GM19438 (cell line): ENCODE measurements around the gene TUBGCP2.
"Not testable (repeated sequence)": the region's sequence is repeated elsewhere in the genome, so short reads cannot be mapped to it uniquely, and the experiment has no call there.

Source experiments
- ATAC-seq: cut with Tn5 transposase; IDR thresholded peaks from one replicate; pipeline ENCODE4 v1.9.1; 2021; ENCODE audit warnings: low read depth; ENCODE audit not compliant: unreplicated experiment

TUBGCP2 gene

DNA sequence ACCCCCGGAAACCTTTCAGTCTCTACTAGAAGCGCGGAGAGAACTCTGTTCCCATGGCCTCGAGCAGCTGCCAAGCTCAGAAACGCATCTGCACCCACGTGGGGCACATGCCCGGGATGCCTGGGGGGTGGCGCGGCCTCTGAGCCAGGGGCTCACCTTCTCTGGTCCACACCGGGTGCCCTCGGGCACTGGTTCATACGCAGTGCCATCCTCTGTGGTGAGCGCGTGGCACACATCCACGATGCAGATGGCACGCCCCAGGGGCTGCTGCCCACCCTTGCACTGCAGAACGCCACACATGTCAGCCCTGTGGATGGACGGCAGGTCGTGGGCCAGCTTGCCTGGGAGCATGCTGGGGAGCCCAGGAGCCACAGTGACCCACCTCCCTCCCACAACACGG, 38.5 kb downstream of the TUBGCP2 start:
- no peak for ATAC-seq

DNA sequence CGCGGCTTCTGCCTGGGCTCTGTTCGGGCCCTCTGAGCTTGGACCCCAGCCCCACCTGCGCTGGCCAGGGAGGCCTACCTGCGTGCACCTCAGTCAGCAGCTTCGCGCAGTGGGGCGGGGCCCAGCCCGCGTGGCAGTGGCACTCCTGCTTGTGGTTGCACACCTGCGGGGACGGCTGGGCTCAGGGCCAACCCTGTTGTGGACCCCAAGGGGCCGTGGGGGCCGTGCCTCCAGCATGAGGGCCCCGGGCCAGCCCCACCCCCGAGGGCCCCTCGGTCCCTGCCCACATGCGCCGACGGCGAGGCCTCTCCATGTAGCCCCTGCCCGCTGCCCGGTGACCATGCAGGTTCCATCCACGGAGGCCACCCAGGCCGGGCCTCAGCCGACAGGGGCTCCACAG, 39.3 kb downstream of the TUBGCP2 start:
- no peak for ATAC-seq

DNA sequence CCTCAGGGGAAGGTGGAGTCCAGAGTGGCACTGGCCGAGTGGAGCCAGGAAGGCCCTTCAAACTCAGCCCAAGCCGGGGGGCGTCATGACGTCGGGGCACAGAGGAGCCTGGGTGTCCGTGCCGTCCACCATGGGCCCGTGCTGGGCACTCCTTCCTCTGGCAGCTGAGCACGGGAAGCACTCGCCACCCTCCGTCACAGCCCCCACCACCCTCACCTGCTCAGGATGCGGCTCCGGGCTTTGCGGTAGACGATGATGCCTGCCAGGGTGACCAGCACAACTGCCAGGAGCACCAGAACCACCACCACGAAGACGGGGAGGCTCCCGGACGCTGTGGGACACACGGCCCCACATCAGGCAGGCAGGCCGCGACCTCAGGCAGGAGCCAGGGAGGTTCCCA, 40.1 kb downstream of the TUBGCP2 start:
- no peak for ATAC-seq

DNA sequence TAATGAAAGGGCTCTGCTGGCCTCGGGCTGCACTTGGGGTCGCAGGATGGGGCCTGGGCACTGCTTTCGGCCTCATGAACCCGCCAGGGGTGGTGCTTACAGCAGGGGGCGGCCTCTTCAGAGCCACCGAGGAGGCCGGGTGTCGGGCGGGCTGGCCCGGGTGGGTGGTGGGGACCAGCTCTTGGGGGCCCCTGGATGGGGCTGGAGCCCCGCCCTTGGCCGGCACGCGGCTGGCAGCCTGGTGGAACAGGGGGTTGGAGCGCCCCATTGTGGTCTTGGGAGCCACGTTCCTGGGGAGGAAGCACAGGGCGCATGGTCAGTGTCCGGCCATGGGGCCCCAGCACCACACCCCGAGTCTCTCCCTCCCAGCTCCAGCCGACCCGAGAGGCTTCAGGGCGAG, 40.8 kb downstream of the TUBGCP2 start:
- no peak for ATAC-seq

DNA sequence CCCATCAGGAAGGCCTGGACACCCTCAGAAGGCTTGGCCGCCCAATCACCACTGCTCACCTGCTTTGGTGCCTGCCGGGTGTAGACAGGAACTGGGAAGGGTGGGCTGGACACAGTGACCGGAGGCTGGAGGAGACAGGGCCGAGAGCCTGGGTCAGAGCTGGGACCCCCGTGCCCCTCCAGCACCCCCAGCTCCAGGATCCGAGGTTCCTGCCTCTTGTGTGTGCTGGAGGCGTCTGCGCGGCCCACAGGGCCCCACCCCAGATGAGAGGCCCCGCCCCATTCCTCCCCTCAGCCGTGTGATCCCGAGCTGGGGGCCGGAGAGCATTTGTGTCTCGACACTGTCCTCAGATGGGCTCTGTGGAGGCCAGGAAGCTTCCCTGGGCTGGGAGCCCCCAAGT, 41.4 kb downstream of the TUBGCP2 start:
- ATAC-seq = no peak

DNA sequence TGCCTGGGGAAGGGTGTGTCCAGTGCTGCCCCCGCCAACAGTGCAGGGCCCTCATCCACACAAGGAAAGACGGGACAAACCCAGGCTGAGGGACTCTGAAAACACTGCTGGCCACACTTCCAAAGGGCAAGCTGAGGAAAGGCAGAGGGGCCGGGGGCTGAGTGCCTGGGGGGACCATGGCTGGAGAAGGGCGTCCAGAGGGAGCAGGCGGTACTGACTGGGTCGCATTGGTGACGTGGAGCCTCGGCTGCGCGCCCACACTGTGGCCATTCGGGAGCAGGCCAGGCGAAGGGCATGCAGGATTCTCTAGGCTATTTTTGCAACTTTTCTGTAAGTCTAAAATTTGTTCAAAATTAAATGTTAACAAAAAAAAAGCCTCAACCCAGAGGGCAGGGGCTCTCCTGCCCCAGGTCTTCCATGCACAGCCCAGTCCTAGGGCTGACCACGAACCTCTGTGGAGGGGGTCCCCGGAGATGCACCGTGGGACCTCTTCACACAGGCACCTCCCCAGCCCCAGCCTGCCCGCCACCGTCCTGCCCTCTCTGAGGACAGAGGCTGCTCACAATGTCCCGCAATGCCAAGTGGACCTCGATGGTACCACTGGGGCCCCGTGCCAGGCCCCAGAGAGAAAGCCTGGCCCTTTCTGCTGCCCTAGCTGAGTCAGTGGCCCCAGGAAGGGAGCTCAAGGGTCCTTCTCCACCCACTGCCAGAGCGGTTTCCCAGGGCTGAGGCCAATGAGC, 42.4 kb downstream of the TUBGCP2 start:
- no peak for ATAC-seq

DNA sequence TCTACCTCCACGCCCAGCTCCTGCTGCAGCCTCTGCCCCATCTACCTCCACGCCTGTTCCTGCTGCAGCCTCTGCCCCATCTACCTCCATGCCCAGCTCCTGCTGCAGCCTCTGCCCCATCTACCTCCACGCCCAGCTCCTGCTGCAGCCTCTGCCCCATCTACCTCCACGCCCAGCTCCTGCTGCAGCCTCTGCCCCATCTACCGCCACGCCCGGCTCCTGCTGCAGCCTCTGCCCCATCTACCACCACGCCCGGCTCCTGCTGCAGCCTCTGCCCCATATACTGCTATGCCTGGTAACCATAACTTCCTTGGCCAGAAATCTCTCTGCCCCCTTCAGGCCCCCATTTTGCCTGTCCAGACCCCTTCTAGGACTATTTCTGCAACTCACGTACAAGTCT, 43.6 kb downstream of the TUBGCP2 start:
- ATAC-seq = not testable (repeated sequence)

DNA sequence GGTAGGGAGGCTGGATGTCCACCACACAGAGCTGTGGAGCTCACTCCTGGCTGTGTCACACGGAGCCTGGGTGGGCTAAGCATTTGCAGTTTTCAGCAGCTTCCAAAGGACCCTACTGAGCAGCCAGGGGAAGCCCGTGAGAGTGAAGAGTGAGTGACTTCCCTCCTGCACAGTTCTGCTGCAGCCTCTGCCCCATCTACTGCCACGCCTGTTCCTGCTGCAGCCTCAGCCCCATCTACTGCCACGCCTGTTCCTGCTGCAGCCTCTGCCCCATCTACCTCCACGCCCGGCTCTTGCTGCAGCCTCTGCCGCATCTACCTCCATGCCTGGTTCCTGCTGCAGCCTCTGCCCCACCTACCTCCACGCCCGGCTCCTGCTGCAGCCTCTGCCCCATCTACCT, 44.2 kb downstream of the TUBGCP2 start:
- no peak for ATAC-seq

DNA sequence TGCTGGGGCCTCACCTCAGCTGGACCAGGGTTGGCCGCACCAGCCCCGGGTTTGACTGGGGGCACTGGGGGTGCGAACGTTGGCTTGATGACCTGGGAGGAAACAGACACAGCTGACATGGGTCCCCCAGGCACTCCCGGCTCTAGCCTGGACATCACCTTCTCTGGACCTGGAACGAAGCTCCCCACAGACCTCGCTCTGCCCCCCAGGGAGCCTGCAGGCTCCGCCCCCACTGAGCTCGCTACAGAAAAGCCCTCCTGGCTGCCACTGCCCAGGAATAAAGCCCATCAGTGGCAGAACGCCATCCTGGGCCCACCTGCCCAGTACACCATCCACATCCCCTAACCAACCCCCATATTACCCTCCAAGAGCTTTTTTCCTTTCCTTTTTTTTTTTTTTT, 45.0 kb downstream of the TUBGCP2 start:
- no peak for ATAC-seq

DNA sequence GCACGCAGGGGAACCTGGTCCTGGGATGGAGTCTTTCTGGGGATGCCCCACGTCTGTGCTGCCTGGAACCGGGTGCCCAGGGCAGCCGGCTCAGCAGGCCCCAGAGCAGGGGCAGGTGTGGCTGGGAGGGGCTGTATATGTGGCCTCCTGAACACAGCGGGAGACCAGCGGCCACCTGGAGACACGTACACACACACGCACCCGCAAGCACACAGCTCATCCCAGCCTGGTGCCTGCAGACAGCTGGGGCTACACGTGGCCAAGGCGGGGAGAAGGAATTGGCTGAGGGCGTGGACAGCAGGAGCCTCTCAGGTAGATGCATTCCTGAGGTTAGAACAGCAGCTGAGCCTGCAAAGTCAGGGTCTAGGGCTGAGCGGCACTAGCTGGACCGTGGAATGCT, 46.0 kb downstream of the TUBGCP2 start:
- no peak for ATAC-seq

DNA sequence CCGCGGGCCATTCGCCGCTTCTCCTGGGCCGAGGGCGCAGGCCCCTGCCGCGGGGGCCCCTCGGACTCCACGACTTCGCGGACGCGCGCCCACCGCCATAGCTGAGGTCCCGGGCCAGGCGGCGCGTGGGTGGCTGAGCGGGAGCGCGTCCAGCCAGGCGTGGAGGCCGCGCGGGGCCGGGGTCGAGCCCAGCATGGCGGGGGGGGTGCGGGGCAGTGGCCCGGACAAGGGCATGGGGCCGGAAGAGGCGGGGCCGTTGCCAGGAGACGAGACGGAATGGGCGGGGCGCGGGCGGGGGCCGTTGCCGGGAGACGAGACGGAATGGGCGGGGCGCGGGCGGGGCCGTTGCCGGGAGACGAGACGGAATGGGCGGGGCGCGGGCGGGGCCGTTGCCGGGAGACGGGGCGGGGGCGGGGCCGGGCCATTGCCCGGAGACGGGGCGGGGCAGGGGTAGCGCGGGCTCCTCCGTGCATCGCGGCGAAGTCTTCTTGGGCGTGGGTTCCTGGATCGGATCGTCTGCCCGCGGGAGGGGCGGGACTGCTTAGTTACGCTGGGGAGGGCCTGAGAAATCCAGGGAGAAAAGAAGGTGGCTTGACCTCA, 46.8 kb downstream of the TUBGCP2 start:
- peak; percentile 46 for ATAC-seq

DNA sequence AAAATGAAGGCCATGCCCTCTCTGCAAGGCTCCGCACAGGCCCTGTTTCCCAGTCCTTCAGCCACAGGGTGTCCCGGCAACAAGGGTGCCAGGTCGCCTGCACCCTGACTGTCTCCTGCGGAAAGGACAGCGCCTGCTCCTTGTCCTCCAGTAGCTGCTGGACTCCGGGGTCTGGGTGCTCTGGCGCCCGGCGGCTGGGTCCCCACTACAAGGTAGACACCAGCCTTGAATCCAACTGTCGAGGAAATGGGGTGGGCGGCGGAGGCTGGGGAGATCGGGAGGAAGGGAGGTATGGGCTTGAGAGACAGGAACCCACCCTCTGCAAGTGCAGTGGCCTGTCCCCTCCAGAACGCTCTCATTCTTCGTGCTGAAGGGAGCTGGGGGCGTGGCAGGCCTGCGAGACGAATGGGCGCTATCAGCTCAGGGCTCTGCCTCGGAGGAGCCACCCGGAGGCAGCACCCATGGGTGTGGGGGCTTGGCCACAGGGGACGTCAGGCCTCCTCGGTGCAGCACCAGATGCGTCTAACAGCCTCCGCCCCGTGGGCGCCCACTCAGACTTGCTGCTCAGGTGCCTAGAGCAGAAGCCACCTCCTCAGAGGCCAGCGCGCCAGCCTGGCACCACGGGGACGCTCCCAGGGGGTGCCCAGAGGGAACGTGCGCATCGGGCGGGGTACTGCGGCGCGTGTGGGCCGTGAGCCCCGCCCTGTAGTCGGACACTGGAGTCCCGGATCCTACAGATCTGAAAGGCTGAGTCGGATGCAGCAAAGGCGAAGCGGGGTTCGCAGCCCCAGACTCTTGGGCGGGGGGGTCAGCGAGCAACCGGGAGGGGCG, 47.6 kb downstream of the TUBGCP2 start:
- peak; percentile 41 for ATAC-seq

DNA sequence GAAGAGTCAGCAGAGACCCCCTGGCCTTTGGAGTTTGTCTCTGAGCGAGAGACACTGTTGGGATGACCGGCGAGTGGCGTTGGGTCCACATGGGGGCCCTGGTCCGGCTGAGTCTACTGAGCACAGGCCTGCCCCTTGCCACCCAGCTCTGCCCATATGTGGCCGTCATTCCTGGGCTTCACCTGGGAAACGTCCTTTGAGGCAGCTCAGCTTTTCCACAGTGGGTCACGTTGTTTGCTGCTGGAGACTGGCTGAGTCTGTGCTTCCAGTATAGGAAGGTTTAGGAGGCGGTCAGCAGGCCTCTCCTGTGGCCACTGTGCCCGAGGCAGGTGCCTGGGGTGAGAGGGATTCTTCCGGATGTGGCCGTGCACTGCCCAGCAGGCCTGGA, 49.1 kb downstream of the TUBGCP2 start:
- ATAC-seq = no peak

DNA sequence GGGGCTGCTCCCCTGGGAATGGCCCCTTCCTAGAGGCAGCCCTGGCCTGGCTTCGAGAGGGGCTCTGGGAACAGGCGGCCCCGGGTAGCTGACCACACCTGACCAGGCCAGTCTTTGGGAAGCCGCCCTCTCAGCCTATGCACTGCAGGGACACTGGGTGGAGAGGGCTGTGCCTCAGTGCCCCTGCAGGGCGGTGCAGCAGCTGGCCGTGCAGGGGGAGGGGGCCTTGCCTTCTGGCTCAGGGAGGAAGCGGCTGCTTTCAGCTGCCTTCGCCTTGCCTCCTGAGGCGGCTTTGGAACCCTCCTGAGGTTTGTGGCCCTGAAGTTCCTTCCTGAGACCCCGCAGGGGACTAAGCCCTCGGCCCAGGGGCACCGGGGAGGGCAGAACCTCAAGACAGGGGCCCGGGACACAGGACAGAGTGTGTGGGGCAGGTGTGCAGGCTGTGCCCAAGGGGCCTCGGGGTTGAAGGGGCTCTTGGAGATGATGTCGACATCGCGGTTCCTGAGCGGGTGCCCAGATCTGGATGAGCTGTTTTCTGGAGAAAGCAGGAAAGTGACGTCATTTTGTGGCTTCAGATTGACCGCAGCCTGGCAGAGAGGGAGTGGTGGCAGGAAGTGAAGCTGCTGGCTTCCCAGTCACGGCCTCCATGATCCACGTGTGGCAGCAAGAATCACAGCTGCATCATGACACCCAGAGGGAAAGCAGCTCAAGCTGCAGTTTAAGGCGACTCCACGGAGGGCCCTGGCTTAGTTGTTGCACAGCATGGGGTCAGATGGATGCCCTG, 49.7 kb downstream of the TUBGCP2 start:
- no peak for ATAC-seq

DNA sequence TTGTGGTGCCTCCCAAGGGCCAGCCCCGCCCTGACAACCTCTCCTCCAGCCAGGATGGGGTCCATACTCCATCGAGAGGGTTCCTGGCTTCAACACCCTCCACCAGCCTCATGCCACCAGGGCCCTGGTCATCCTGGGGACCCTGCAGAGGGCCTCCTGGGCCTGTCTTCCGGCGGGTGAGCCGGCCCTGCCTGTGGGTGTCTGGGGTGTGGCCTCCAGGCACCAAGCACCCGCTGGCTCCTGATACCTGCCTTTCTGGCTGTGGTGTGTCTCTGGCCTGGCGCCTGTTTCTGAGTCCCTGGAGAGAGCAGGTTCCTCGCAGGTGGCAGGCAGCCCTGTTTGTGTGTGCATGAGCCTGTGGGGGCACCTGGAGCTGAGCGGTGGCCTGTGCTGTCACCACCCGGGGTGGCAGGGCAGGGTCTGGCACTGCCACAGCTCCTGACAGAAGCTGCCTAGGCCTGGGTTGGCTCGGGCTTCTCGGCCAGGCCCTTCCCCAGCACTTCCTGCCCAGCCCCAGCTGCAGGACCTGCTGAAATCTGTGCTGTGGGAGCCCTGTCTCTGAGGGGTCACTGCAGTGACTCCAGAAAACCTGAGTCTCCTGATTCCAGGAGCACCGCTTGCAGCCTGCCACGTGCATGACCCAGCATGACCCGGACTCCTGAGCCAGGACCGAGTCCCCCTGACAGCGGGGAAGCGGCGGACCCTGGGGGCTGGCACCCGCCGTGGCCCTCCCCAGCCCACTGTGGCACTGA, 50.4 kb downstream of the TUBGCP2 start:
- peak; percentile 24 for ATAC-seq

DNA sequence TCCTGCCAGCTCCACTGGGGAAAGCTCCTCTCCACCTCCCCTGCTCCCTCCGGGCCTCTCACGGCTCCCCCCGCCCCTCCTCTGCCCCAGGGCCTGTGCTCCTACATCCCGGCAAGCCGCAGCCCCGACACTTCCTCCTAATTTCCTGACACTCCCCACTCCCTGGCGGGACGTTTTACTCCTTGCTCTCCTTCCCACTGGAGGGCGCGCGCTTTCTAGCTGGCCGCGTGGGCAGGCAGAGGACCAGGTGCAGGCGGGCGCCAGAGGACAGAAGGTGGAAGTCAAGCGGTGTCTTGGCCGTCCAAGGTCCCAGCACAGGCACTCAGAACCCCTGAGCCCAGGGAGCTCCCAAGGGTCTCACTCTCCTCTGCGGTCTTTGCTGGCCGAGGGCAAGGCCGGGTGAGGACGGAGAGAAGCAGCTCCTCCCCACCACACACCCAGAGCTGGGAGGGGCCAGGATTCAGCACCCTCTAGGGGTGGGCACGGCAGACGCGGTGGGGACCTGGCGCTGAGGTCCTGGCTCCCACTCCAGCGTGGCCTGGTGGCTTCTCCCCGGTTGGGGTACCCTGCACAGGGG, 51.1 kb downstream of the TUBGCP2 start:
- ATAC-seq = peak; percentile 9

DNA sequence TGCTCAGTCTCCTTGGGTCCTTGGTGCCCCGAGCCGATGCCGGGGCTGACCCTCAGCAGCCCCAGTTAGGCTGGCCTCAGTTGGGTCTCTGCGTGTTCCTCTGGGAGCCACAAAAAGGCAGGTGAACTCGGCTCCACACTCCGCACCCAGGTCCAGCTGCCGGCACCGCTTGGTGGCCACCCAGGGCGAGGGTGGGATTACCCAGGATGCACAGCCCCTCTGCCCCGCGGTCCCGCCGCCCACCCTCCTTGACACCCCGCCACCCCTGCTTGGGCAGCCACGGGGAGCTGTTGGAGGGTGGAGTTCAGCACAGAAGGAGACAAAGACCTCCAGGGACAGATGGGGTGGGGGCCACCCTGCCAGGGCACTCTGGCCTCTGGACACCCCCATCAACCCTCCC, 53.3 kb downstream of the TUBGCP2 start:
- ATAC-seq = no peak

DNA sequence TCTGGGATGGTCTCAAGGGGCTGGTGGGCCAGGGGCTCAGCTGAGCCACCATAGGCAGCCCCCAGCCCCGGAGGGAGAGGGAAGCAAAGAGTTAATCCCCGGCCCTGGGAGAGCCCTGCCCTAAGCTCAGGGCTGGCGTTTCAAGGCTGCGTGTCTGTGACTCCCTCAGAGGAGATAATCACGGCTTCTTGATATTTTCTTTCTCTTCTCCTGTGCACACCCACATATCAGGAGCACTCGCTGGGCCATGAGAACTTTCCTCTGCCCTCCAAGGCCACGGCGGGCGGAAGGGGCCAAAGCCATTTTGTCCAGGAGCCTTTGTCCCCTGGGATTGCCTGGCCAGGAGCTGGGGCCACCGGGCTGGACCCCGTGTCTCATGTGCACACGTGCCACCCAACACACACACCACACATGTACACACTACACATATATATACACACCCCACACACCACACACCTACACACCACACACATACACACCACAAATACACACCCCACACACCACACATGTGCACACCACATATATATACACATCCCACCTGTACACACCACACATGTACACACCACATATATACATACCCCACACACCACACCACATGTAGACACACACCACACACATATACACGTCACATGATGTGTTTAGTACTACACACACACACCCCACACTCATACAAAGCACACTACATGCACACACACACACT, 54.1 kb downstream of the TUBGCP2 start:
- no peak for ATAC-seq

DNA sequence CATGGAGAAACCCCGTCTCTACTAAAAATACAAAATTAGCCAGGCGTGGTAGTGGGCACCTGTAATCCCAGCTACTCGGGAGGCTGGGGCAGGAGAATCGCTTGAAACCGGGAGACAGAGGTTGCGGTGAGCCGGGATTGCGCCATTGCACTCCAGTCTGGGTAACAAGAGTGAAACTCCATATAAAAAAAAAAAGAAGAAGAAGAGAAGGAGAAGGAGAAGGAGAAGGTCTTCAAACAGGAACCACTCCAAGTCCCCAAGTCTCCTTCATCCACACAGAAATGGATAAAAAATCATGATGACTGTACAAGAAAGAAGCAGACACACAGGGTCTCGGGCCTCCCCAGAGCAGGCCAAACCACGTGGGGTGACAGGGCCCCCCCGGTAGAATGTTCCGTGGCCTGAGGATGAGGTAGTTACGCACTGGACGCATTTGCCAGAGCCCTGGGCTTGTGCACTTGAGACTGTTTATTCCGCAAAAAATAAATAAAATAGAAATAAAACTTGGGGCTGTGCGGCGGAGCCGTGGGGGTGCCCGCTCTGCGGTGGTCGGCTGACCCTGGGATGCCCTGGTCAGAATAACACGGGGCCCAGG, 55.2 kb downstream of the TUBGCP2 start:
- no peak for ATAC-seq
